H1 (cell line): Measurements from ENCODE around the gene IL16. TPM values are rescaled to one million over a fixed set of nuclear protein-coding genes. Genes with fewer than 3 reads are reported as not detected.
A peak's percentile ranks its signal among the peaks of the same experiment; 100 is the strongest.

ENCODE experiments used
- ATF3 ChIP-seq: IDR thresholded peaks from 2 replicates; pipeline ENCODE4 v1.6.1; 2011; ENCODE audit warnings: low read depth, mild to moderate bottlenecking, low read length; ENCODE audit not compliant: insufficient read depth
- BCL11A ChIP-seq, 2 experiments: IDR thresholded peaks; one replicate each; pipeline ENCODE4 v1.6.1; 2011; ENCODE audit warnings: low read depth in 2 of 2, low read length in 2 of 2, mild to moderate bottlenecking in 2 of 2
- CBX8 ChIP-seq: fragments of 300-800, 300-1000 bp; sonication (generic); IDR thresholded peaks from 2 replicates; pipeline ENCODE4 v1.7.1; 2016; ENCODE audit warnings: low read depth, low read length, borderline replicate concordance
- CTCF ChIP-seq, 3 experiments: IDR thresholded peaks; 1 replicate in 2 of 3; 2 replicates in 1 of 3; pipeline versions ENCODE4 v1.5.1 to v1.6.1; 2011; ENCODE audit warnings: low read length in 3 of 3, mild to moderate bottlenecking in 3 of 3, inconsistent platforms in 2 of 3, low read depth in 1 of 3, moderate library complexity in 1 of 3; ENCODE audit not compliant: insufficient read depth in 1 of 3; ENCODE audit errors: control extremely low read depth in 1 of 3
- E2F6 ChIP-seq: IDR thresholded peaks from 2 replicates; pipeline ENCODE4 v1.6.1; 2012; ENCODE audit warnings: inconsistent platforms
- EGR1 ChIP-seq: IDR thresholded peaks from 2 replicates; pipeline ENCODE4 v1.6.1; 2011; ENCODE audit warnings: low read depth, low read length, borderline replicate concordance
- HDAC2 ChIP-seq, 2 experiments: fragments of 300-600 bp in 1 of 2; sonication (generic) in 1 of 2; IDR thresholded peaks; 2 replicates each; pipeline ENCODE4 v1.6.1; 2011 to 2012; ENCODE audit warnings: low read depth in 2 of 2, low read length in 2 of 2, mild to moderate bottlenecking in 2 of 2, moderate library complexity in 2 of 2, borderline replicate concordance in 1 of 2, inconsistent platforms in 1 of 2
- JUN ChIP-seq: IDR thresholded peaks from 2 replicates; pipeline ENCODE4 v1.6.1; 2011; ENCODE audit warnings: low read depth, mild to moderate bottlenecking, improper control_type of control experiment, low read length
- POLR2A ChIP-seq, 2 experiments: IDR thresholded peaks; 1 replicate in 1 of 2; 2 replicates in 1 of 2; pipeline ENCODE4 v1.6.1; 2011; ENCODE audit warnings: low read depth in 2 of 2, low read length in 2 of 2, mild to moderate bottlenecking in 2 of 2; ENCODE audit errors: control extremely low read depth in 1 of 2
- RAD21 ChIP-seq, 2 experiments: IDR thresholded peaks in 1 of 2; conservative IDR thresholded peaks in 1 of 2; 2 replicates each; pipeline ENCODE4 v1.6.1; 2011; ENCODE audit warnings: low read depth in 2 of 2, low read length in 2 of 2, improper control_type of control experiment in 1 of 2, inconsistent platforms in 1 of 2, mild to moderate bottlenecking in 1 of 2, moderate library complexity in 1 of 2
- RFX5 ChIP-seq: IDR thresholded peaks from 2 replicates; pipeline ENCODE4 v1.6.1; 2011; ENCODE audit warnings: low read depth, low read length, improper control_type of control experiment, borderline replicate concordance
- RXRA ChIP-seq: IDR thresholded peaks from 2 replicates; pipeline ENCODE4 v1.6.1; 2011; ENCODE audit warnings: low read depth, mild to moderate bottlenecking, low read length, moderate library complexity; ENCODE audit not compliant: insufficient read depth
- SAP30 ChIP-seq: fragments of 300-600 bp; sonication (generic); IDR thresholded peaks from 2 replicates; pipeline ENCODE4 v1.7.1; 2012; ENCODE audit warnings: low read length, moderate library complexity, mild to moderate bottlenecking, inconsistent platforms; ENCODE audit not compliant: insufficient read depth, insufficient replicate concordance
- SIX5 ChIP-seq: IDR thresholded peaks from 2 replicates; pipeline ENCODE4 v1.6.1; 2011; ENCODE audit warnings: mild to moderate bottlenecking, low read depth, low read length
- SRF ChIP-seq: IDR thresholded peaks from 2 replicates; pipeline ENCODE4 v1.6.1; 2011; ENCODE audit warnings: mild to moderate bottlenecking, low read depth, low read length, moderate library complexity
- TEAD4 ChIP-seq: IDR thresholded peaks from 2 replicates; pipeline ENCODE4 v1.6.1; 2012; ENCODE audit warnings: low read depth, low read length, inconsistent platforms, mixed read lengths
- YY1 ChIP-seq: IDR thresholded peaks from 2 replicates; pipeline ENCODE4 v1.6.1; 2011; ENCODE audit warnings: low read depth, mild to moderate bottlenecking, low read length
- ZNF274 ChIP-seq: IDR thresholded peaks from 2 replicates; pipeline ENCODE4 v1.7.0; 2012; ENCODE audit warnings: low read length, borderline replicate concordance; ENCODE audit errors: extremely low read depth
- polyA plus RNA-seq, 7 experiments: library from polyadenylated mRNA; depleted of rRNA in 3 of 7; stranded (reverse) in 5 of 7; unstranded in 2 of 7; fragments of >200 nt in 5 of 7; fragments of 200-250 nt in 2 of 7; gene quantifications; 1 replicate in 5 of 7; 2 replicates in 1 of 7; 4 replicates in 1 of 7; pipeline versions ENCODE4 v1.2.1 to v1.2.3, GENCODE V29; 2011 to 2013; ENCODE audit warnings: missing spikeins in 2 of 7, mixed read lengths in 2 of 7
- total RNA-seq: library from RNA; stranded (reverse); fragmentation: NEBNext Ultra II Directional; extraction: Animal tissue kit (Norgen Biotek cat#: 25700); gene quantifications from 2 replicates; pipeline ENCODE4 v1.2.1, GENCODE V29; 2021

Gene IL16
- total and polyA plus RNA-seq, 2 of the 8 experiments (the other 6 are each of a cell fraction or from before 2014, with no cell fraction given): 0.03 to 0.09 TPM

GRCh38 chr15:81265944-81266775, 69.5 kb downstream of the IL16 start (continued):
- peak; percentile 67 for TF ChIP-seq TEAD4
- TF ChIP-seq RAD21 (IDR thresholded peaks at IDR 0.05 in 1 of 2, conservative IDR thresholded peaks at IDR 0.05 in 1 of 2; ENCODE audit: low read depth in 2 of 2, low read length in 2 of 2): peak; percentile 94 to 95
- TF ChIP-seq JUN: no peak
- no peak for TF ChIP-seq YY1
- TF ChIP-seq RXRA: no peak
- peak; percentile 92 to 98 (median 94) for TF ChIP-seq CTCF (IDR thresholded peaks at IDR 0.05; ENCODE audit: control extremely low read depth in 1 of 3, insufficient read depth in 1 of 3, low read depth in 1 of 3, low read length in 3 of 3)
- no peak for TF ChIP-seq POLR2A (IDR thresholded peaks at IDR 0.05; ENCODE audit: control extremely low read depth in 1 of 2, low read depth in 2 of 2, low read length in 2 of 2)
- TF ChIP-seq ZNF274: no peak
- TF ChIP-seq EGR1: no peak
- TF ChIP-seq SIX5: no peak
- TF ChIP-seq RFX5: no peak
- TF ChIP-seq CBX8: no peak
- TF ChIP-seq HDAC2 (IDR thresholded peaks at IDR 0.05; ENCODE audit: borderline replicate concordance in 1 of 2, low read depth in 2 of 2, low read length in 2 of 2): peak in 1 of 2 experiments; percentile 55; a peak in 2 of 4 replicates
- no peak for TF ChIP-seq E2F6
- TF ChIP-seq SRF: no peak
- TF ChIP-seq SAP30: no peak
- TF ChIP-seq ATF3: no peak
- TF ChIP-seq BCL11A (IDR thresholded peaks at IDR 0.05; ENCODE audit: low read depth in 2 of 2, low read length in 2 of 2): no peak
